ENCODE measurements around the gene KIAA1191.
"Not testable (repeated sequence)": the region's sequence is repeated elsewhere in the genome, so short reads cannot be mapped to it uniquely, and the experiment has no call there.

Gene KIAA1191

DNA sequence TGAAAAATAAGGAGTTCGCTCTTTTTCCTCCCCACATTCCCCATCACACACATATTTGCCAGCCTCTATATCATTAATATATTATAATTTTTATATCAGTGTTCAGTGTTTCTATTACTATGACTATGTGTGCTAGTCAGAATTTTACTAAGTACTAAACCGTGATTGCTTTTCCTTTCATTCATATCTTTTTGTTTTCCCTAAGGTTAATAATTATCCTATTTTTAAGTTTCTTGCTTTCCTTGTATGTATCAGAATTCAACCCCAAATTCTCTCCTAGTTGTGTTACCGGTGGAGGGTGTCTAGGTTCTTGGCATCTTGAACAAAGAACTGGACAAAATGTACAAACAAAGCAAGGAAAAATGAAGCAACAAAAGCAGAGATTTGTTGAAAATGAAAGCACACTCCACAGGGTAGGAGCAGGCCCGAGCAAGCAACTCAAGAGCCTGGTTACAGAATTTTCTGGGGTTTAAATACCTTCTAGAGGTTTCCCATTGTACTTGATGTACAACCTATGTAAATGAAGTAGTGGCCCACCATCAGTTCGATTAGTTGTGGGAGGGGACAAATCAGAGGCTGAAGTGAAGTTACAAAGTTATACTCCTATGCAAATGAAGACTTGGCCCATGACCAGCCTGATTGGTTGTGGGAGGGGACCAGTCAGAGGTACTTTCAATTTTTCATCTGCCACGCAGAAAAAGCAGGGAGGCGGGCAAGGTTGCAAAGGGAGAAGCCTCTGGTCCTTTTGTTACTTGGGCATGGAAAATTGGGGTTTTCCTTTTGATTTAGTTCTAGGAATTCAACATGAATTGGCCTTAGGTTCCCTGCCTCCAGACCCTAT lies 43.8 kb downstream of the KIAA1191 start:
- no peak for DNase-seq (ENCODE audit: low read depth in 2 of 3, low spot score in 1 of 3)

GRCh38 chr5:176305356-176305755 lies 56.2 kb downstream of the KIAA1191 start:
- DNase-seq (ENCODE audit: low read depth in 2 of 3, low spot score in 1 of 3): not testable (repeated sequence)

All from stimulated activated CD4-positive, alpha-beta T cell treated with anti-CD3 and anti-CD28 coated beads, Interleukin-12 subunit alpha, Interleukin-12 subunit beta, amount 100 ng/mL, for 48 hours (primary cell).